Effector memory CD8-positive, alpha-beta T cell (primary cell): Measurements from ENCODE around the gene IQUB.
"Not testable (repeated sequence)": the region's sequence is repeated elsewhere in the genome, so short reads cannot be mapped to it uniquely, and the experiment has no call there.

Experiments used
- ATAC-seq: fragments of 150-1000 bp; cut with Tn5 transposase; replicated peaks from 2 replicates; pipeline ENCODE4 v1.10.0; 2021; ENCODE audit warnings: mild to moderate bottlenecking, moderate library complexity
- DNase-seq, 3 experiments: peaks; one replicate each; pipeline ENCODE4 v3.0.0; 2021
- H3K27ac Mint-ChIP-seq, 2 donors: one replicate each; pipeline ENCODE4 v1.8.0; 2022; ENCODE audit warnings: mild to moderate bottlenecking in 2 of 2, mixed read lengths in 2 of 2, moderate library complexity in 2 of 2
- H3K27me3 Mint-ChIP-seq, 2 donors: one replicate each; pipeline ENCODE4 v1.8.0; 2022; ENCODE audit warnings: mixed read lengths in 2 of 2
- H3K36me3 Mint-ChIP-seq: one replicate; pipeline ENCODE4 v1.8.0; 2022; ENCODE audit warnings: mild to moderate bottlenecking, moderate library complexity, mixed read lengths; ENCODE audit not compliant: insufficient read depth
- H3K4me1 Mint-ChIP-seq, 2 donors: one replicate each; pipeline ENCODE4 v1.8.0; 2022; ENCODE audit warnings: low read depth in 2 of 2, mixed read lengths in 2 of 2
- H3K4me3 Mint-ChIP-seq, 2 donors: one replicate each; pipeline ENCODE4 v1.8.0; 2022; ENCODE audit warnings: mild to moderate bottlenecking in 2 of 2, mixed read lengths in 2 of 2, moderate library complexity in 2 of 2
- H3K9me3 Mint-ChIP-seq, 2 donors: one replicate each; pipeline ENCODE4 v1.8.0; 2022; ENCODE audit warnings: mixed read lengths in 2 of 2

The IQUB gene

GRCh38 chr7:123407951-123408350, 126.4 kb downstream of the IQUB start:
- not testable (repeated sequence) for H3K4me1 Mint-ChIP-seq, H3K9me3 Mint-ChIP-seq, ATAC-seq, H3K27ac Mint-ChIP-seq, H3K27me3 Mint-ChIP-seq, DNase-seq, H3K36me3 Mint-ChIP-seq, H3K4me3 Mint-ChIP-seq
